Mesodermal cell (in vitro differentiated cells): ENCODE measurements around the gene UBFD1.
A peak's percentile ranks its signal among the peaks of the same experiment; 100 is the strongest.
"Not testable (repeated sequence)": the region's sequence is repeated elsewhere in the genome, so short reads cannot be mapped to it uniquely, and the experiment has no call there.

Experiments used
- H3K27ac ChIP-seq: 2 replicates; pipeline ENCODE4 v1.7.0; 2013; ENCODE audit warnings: mild to moderate bottlenecking, low read depth, low read length, moderate library complexity; ENCODE audit not compliant: severe bottlenecking
- H3K36me3 ChIP-seq: 2 replicates; pipeline ENCODE4 v1.7.1; 2013; ENCODE audit warnings: mild to moderate bottlenecking, low read length, moderate library complexity; ENCODE audit not compliant: control insufficient read depth, insufficient read depth
- H3K4me1 ChIP-seq: one replicate; pipeline ENCODE4 v1.7.1; 2013; ENCODE audit warnings: mild to moderate bottlenecking, low read length; ENCODE audit not compliant: insufficient read depth, control insufficient read depth, poor library complexity, severe bottlenecking
- H3K4me3 ChIP-seq: 2 replicates; pipeline ENCODE4 v1.7.0; 2013; ENCODE audit warnings: low read length, control low read depth, mild to moderate bottlenecking; ENCODE audit not compliant: insufficient read depth, poor library complexity, severe bottlenecking; ENCODE audit errors: extremely low read depth
- H3K9me3 ChIP-seq: 2 replicates; pipeline ENCODE4 v1.7.1; 2013; ENCODE audit warnings: mild to moderate bottlenecking, low read length, moderate library complexity; ENCODE audit not compliant: control insufficient read depth
- whole genome bisulfite sequencing, 2 experiments: methylation state at CpG; one replicate each; pipeline ENCODE4 v1.1.5; 2013; ENCODE audit warnings: missing lambda C conversion rate in 2 of 2; ENCODE audit not compliant: insufficient coverage in 2 of 2; 5-methylcytosine and 5-hydroxymethylcytosine counted together

The UBFD1 gene

DNA sequence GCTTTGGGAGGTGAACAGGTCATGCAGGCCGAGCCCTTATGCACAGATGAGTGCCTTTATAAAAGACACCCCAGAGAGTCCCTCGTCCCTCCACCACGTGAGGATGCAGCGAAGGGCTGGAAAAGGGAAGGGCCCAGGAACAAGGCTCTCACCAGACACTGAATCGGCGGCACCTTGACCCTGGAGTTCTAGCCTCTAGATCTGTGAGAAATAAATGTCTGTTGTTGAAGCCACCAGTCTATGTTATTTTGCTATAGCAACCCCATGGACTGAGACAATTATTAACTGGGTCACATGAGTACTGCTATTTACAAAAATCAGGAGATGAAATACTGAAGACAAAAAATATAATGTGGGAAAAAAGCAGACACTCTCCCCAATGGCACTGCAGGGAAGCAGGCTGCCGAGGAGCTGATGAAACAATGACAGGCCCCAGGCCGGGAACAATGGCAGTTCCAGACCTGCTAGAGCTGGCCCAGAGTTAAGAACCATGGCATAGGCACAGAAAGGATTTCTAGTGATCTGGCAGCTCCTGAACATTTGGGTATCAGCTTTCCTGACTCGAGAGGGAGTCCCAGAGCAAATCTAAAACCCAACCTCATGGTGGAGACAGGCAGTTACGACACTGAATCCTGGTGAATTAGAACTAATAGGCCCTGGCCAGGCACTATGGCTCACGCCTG lies 29.4 kb upstream of the UBFD1 start:
- Histone ChIP-seq H3K27ac (no peak overlapping the region), H3K9me3 (no peaks in the 10 kb centered on the region), H3K36me3 (peaks cover 80% of the 10 kb centered on the region), H3K4me1 (no peaks in the 10 kb centered on the region), H3K4me3 (no peak overlapping the region)
- 86 to 93% methylated on average over 9 to 11 of the region's 11 CpGs for WGBS, 2 experiments

DNA sequence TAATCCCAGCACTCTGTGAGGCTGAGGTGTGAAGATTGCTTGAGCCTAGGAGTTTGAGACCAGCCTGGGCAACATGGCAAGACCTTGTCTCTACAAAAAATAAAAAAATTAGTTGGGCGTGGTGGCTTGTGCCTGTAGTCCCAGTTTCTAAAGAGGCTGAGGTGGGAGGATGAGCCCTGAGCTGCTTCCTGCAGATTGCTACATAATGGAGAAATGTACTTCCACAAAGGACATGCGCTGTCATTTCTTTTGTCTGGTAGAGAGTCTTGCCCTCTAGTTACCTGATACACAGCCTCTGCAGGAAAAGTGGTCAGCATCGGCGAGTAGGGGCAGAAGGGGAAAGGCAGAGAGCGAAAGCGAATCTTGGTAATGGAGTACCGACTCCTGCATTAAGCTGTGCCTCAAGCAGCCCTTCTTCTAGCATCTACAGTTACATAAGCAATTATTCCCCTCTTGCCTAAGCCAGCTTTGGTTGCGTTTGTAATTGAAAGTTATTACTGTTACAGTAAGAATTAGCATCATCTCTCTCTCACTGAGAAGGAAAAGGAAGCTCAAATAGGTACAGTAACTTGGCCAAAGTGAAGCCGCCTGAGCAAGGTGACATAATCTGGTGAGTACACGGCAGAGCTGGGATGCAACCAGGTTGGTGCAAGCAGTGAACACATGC lies 28.8 kb upstream of the UBFD1 start:
- WGBS, 2 experiments = 93 to 96% methylated on average over 3 to 6 of the region's 10 CpGs
- Histone ChIP-seq H3K27ac (no peak overlapping the region), H3K4me1 (no peaks in the 10 kb centered on the region), H3K9me3 (no peaks in the 10 kb centered on the region), H3K4me3 (no peak overlapping the region), H3K36me3 (peaks cover 80% of the 10 kb centered on the region)

DNA sequence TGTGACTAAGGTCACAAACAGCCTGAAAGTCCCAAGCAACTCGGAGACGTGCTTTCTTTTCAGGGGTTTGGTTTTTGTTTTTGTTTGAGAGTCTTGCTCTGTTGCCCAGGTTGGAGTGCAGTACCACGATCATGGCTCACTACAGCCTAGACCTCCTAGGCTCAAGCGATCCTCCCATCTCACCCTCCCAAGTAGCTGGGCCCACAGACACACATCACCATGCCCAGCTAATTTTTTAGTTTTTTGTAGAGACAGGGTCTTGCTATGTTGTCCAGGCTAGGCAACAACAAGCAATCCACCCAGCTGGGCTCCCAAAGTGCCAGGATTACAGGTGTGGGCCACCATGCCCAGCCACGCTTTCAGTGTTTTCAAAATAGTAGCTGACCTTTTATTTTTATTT lies 27.5 kb upstream of the UBFD1 start:
- Histone ChIP-seq H3K27ac (no peak overlapping the region), H3K9me3 (no peaks in the 10 kb centered on the region), H3K36me3 (peaks cover 80% of the 10 kb centered on the region), H3K4me3 (no peak overlapping the region), H3K4me1 (no peaks in the 10 kb centered on the region)
- WGBS, 2 experiments = 100% methylated on average over 1 to 2 of the region's 5 CpGs

DNA sequence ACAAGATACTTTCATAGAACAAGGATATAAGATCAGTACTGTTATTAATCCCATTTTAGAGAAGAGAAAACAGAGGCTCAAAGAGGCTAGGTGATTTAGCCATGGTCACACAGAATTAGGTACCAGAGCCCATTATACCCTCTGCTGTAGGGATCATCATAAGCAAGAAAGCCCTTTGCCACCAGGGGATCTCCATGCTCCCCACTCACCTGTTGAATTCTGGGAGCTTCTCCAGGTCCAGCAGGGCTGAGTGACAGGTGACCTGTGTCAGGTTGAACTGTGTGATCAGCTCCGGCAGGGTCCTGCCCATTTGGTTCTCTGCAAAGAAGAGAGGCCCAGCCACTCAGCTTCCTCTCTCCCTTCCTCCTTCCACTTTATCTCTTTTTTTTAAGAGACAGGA lies 25.1 kb upstream of the UBFD1 start:
- H3K36me3 ChIP-seq = peaks cover 83% of the 10 kb centered on the region

DNA sequence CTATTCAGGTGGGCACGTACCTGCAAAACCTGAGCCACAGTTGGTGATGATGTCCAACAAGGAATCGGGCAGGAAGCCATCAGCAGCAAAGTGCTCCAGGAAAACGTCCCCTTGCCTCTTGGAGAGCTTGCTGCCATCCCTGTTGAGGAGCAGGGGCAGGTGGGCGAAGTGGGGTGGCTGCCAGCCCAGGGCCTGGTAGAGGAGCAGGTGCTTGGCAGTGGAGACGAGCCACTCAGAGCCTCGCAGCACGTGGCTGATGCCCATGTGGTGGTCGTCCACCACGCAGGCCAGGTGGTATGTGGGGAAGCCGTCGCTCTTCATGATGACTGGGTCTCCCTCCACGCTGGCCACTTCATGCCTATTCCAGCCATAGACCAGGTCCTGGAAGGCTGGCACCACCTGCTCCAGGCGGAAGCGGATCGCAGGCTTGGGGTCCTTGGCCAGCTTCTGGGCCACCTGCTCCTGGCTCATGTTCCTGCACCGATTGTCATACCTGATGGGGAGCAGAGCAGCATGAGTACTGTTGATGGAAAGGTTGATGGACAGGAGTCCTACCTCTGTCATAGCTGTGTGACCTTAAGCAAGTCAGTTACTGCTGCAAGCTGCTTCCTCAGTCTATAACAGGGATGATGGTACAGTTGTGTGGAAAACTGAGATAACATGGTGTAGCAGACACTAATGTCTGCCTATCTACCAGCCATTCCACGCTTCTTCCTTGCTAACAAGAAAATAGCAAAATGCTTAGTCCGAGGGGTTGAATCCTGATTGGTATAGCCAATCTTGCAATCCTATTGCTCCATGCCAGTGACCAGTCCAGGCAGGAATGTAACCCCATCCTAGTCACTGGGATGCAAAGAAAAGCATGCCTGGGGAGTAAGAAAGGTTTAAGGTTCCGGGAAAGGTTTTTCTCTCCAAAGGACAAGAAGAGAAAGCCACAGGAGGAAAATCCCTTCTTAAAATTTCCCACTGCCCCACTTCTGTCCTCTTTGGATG lies 22.4 kb upstream of the UBFD1 start:
- Histone ChIP-seq H3K9me3 (no peaks in the 10 kb centered on the region), H3K36me3 (peaks cover 73% of the 10 kb centered on the region), H3K27ac (no peak overlapping the region), H3K4me1 (peaks cover 4% of the 10 kb centered on the region), H3K4me3 (no peak overlapping the region)
- 91 to 99% methylated on average over 16 to 18 of the region's 19 CpGs for WGBS, 2 experiments

More for the DNA sequence above, 25.1 kb upstream of the UBFD1 start:
- Histone ChIP-seq H3K27ac (no peak overlapping the region), H3K4me3 (no peak overlapping the region), H3K4me1 (no peaks in the 10 kb centered on the region), H3K9me3 (no peaks in the 10 kb centered on the region)
- WGBS, 2 experiments = 78 to 100% methylated on average over 1 of the region's 1 CpG

DNA sequence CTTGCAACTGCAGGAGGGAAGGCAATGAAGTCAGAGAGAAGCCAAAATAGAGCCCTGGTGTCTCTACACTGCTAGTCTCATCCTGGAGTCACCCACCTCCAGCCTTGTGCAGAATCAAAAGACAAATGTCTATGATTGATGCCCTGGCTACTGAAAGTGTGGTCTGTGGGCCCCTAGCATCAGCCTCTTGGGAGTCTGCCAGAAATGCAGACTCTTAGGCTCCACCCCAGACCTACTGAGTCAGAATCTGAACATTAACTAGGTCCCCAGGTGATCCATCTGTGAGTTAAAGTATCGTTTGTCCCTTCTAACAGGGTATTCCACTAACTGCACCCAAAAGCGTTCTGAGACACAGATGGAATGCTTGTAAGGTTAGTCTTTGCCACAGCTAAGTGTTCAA lies 21.6 kb upstream of the UBFD1 start:
- H3K4me3 ChIP-seq = no peak overlapping the region
- WGBS, 2 experiments = 93 to 100% methylated on average over 2 of the region's 2 CpGs
- H3K4me1 ChIP-seq = peaks cover 4% of the 10 kb centered on the region
- H3K36me3 ChIP-seq = peaks cover 77% of the 10 kb centered on the region
- no peak overlapping the region for H3K27ac ChIP-seq
- H3K9me3 ChIP-seq = no peaks in the 10 kb centered on the region

DNA sequence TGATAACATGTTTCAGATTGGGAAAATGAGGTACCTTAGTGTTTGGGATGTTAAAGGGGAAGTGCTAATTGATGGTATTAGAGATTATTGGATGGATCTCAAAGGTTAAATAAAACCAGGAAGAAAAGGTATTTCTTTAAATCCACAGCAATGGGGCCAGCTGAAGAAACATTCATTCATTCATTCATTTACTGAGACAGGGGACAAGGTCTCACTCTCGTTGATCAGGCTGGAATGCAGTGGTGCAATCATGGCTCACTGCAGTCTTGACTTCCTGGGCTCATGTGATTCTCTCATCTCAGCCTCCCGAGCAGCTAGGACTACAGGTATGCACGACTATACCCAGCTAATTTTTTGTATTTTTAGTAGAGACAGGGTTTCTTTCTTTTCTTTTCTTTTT lies 20.1 kb upstream of the UBFD1 start:
- Histone ChIP-seq H3K9me3 (no peaks in the 10 kb centered on the region), H3K36me3 (peaks cover 78% of the 10 kb centered on the region), H3K27ac (no peak overlapping the region), H3K4me3 (no peak overlapping the region), H3K4me1 (peaks cover 4% of the 10 kb centered on the region)
- WGBS, 2 experiments = 67 to 100% methylated on average over 1 of the region's 3 CpGs

DNA sequence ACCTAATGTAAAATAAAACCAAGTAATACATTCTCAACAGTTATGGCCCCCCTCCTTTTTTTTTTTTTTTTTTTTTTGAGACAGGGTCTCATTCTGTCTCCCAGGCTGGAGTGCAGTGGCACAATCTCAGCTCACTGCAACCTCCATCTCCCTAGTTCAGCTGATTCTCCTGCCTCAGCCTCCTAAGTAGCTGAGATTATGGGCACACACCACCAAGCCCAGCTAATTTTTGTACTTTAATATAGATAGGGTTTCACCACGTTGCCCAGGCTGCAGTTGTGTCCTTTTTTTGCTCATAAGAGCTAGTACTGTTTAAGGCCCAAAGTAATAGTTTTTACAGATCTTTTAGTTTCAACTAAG lies 18.6 kb upstream of the UBFD1 start:
- Histone ChIP-seq H3K27ac (peak overlapping the region; percentile 88), H3K4me3 (no peak overlapping the region), H3K4me1 (peaks cover 4% of the 10 kb centered on the region), H3K9me3 (no peaks in the 10 kb centered on the region), H3K36me3 (peaks cover 79% of the 10 kb centered on the region)
- 100% methylated on average over 1 of the region's 1 CpG; no CpG with 5 or more reads in 1 of the 2 experiments for WGBS, 2 experiments

DNA sequence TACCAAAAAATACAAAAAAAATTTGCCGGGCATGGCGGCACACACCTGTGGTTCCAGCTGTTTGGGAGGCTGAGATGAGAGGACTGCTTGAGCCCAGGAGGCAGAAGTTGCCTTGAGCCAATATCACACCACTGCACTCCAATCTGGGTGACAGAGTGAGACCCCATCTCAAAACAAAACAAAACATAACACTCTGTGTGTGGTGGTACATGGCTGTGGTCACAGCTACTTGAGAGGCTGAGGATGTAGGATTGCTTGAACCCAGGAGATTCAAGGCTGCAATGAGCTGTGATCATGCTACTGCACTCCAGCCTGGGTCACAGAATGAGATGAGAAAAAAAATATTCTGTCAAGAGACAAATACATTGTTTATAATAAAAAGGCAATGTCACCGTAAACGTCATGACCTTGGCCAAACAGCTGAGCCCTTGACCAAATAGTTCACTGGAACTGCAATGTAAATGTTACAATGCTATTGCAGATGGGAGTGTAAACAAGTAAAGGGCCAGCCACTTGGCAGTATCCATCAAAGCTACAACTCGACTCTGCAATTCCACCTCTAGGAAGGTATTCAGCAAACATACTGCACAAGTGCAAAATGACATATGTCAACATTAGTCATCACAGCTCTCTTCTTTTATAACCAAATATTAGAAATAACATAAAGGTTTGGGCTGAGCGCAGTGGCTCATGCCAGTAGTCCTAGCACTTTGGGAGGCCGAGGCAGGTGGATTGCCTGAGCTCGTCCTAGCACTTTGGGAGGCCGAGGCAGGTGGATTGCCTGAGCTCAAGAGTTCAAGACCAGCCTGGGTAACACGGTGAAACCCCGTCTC lies 17.3 kb upstream of the UBFD1 start:
- Histone ChIP-seq H3K27ac (no peak overlapping the region), H3K9me3 (no peaks in the 10 kb centered on the region), H3K36me3 (peaks cover 79% of the 10 kb centered on the region), H3K4me1 (peaks cover 4% of the 10 kb centered on the region), H3K4me3 (no peak overlapping the region)
- 89 to 100% methylated on average over 4 to 7 of the region's 11 CpGs for WGBS, 2 experiments

DNA sequence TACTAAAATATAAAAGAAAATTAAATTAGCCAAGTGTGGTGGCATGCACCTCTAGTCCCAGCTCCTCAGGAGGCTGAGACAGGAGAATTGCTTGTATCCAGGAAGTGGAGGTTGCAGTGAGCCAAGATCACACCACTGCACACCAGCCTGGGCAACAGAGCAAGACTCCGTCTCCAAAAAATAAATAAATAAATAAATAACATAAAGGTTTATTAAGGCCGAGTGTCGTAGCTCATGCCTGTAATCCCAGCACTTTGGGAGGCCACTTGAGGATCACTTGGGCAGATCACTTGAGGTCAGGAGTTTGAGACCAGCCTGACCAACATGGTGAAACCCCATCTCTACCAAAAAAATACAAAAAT lies 16.7 kb upstream of the UBFD1 start:
- H3K4me1 ChIP-seq, H3K27ac ChIP-seq, H3K9me3 ChIP-seq, H3K4me3 ChIP-seq: not testable (repeated sequence)
- peaks cover 79% of the 10 kb centered on the region for H3K36me3 ChIP-seq
- 100% methylated on average over 2 of the region's 3 CpGs; no CpG with 5 or more reads in 1 of the 2 experiments for WGBS, 2 experiments
